Measurements from ENCODE around the gene PKNOX2.

PKNOX2 gene

GRCh38 chr11:125387901-125388300 is 223.3 kb downstream of the PKNOX2 start:
- H3K79me2 ChIP-seq (ENCODE audit: low read length), result no peaks in the 10 kb centered on the region
- TF ChIP-seq CTCF (IDR thresholded peaks at IDR 0.05; ENCODE audit: low read length) (no peak), EZH2 (optimal IDR thresholded peaks at IDR 0.05; ENCODE audit: low read depth, low read length) (no peak), EZH2phosphoT487 (IDR thresholded peaks at IDR 0.05; ENCODE audit: low read length) (no peak)

DNA sequence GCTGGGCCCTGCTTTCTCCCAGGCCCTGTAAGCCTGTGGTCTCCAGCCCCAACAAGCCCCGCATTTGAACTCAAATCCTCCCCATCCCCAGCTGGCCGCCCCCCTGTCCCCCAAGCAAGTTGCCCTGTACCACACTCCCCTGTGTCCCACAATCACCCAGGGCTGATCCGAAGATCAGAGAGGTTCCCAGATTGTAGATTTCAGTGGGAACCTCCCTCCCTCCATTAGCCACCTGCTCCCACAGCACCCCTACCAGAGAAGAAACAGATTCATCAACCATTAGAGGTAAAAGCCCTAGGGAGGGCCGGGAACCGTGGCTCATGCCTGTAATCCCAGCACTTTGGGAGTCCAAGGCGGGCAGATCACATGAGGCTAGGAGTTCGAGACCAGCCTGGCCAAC is 224.1 kb downstream of the PKNOX2 start:
- no peaks in the 10 kb centered on the region for H3F3A ChIP-seq (ENCODE audit: insufficient read depth, low read length)
- H3K27me3 ChIP-seq (replicated peaks; ENCODE audit: insufficient read depth, low read length), result no peaks in the 10 kb centered on the region
- H3K4me1 ChIP-seq (ENCODE audit: low read length), result no peaks in the 10 kb centered on the region
- no peaks in the 10 kb centered on the region for H4K20me1 ChIP-seq (ENCODE audit: insufficient read depth, low read length)
- TF ChIP-seq EZH2phosphoT487 (IDR thresholded peaks at IDR 0.05; ENCODE audit: low read length), result no peak
- TF ChIP-seq EZH2 (optimal IDR thresholded peaks at IDR 0.05; ENCODE audit: low read depth, low read length), result no peak
- no peak for TF ChIP-seq CTCF (IDR thresholded peaks at IDR 0.05; ENCODE audit: low read length)
- no peaks in the 10 kb centered on the region for H3K9me2 ChIP-seq (replicated peaks; ENCODE audit: insufficient read depth, low read length)
- H3K79me2 ChIP-seq (ENCODE audit: low read length), result no peaks in the 10 kb centered on the region
- H3K9me3 ChIP-seq (replicated peaks; ENCODE audit: insufficient read depth, low read length), result no peaks in the 10 kb centered on the region
- no peak overlapping the region for H2AFZ ChIP-seq (ENCODE audit: low read length)
- no peak overlapping the region for H3K4me3 ChIP-seq (ENCODE audit: low read length)
- H3K9ac ChIP-seq (ENCODE audit: low read length), result no peak overlapping the region
- no peak overlapping the region for H3K27ac ChIP-seq (ENCODE audit: low read length)
- DNase-seq, result no peak
- no peak overlapping the region for H3K4me2 ChIP-seq (ENCODE audit: low read depth, low read length)
- H3K36me3 ChIP-seq (replicated peaks; ENCODE audit: insufficient read depth, low read length), result no peaks in the 10 kb centered on the region

More at GRCh38 chr11:125387901-125388300, 223.3 kb downstream of the PKNOX2 start:
- no peak overlapping the region for H3K27ac ChIP-seq (ENCODE audit: low read length)
- no peaks in the 10 kb centered on the region for H4K20me1 ChIP-seq (ENCODE audit: insufficient read depth, low read length)
- no peaks in the 10 kb centered on the region for H3K9me3 ChIP-seq (replicated peaks; ENCODE audit: insufficient read depth, low read length)
- DNase-seq, result no peak
- H3K4me3 ChIP-seq (ENCODE audit: low read length), result no peak overlapping the region
- no peaks in the 10 kb centered on the region for H3K27me3 ChIP-seq (replicated peaks; ENCODE audit: insufficient read depth, low read length)
- H3F3A ChIP-seq (ENCODE audit: insufficient read depth, low read length), result no peaks in the 10 kb centered on the region
- H3K4me1 ChIP-seq (ENCODE audit: low read length), result no peaks in the 10 kb centered on the region
- H3K4me2 ChIP-seq (ENCODE audit: low read depth, low read length), result no peak overlapping the region
- no peak overlapping the region for H3K9ac ChIP-seq (ENCODE audit: low read length)
- no peaks in the 10 kb centered on the region for H3K36me3 ChIP-seq (replicated peaks; ENCODE audit: insufficient read depth, low read length)
- no peak overlapping the region for H2AFZ ChIP-seq (ENCODE audit: low read length)
- no peaks in the 10 kb centered on the region for H3K9me2 ChIP-seq (replicated peaks; ENCODE audit: insufficient read depth, low read length)

DNA sequence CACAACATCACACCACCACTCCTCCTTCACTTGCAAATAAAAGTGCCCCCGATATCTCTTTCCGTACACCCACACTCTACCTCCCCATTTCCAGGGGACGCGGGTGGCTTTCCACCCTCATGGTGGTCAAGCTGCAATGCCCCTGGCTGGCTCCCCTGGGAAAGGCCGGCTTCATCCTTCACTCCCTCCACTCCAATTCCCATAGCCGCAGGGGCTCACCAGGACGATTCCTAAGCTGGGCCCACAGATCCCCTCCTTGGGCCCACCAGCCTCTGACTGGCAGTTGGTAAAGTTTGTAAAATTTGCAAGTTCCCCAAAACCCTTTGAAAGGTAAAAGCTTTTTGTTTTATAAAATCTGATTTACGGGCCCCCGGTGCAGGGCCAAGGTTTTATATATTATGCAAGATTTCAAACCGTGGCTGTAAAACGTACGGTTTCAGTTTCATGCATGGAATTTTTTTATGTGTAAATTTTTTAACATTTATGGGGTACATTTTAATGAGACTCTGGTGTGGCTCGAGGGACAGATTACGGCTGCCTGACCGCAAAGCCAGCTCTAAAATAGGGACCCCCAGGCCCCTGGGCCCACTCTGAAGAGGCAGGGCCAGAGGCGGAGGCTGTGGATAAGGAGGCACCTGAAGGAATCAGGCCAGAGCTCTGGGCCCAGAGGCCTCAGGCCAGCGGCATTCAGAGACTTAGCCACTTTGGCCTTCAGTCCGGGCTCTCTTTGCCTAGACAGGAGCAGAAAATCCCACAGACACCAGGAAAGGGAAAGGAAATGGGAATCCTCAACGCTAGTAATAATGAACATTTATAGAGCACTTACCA is 225.0 kb downstream of the PKNOX2 start:
- no peak for DNase-seq
- TF ChIP-seq CTCF (IDR thresholded peaks at IDR 0.05; ENCODE audit: low read length) (no peak), EZH2 (optimal IDR thresholded peaks at IDR 0.05; ENCODE audit: low read depth, low read length) (no peak), EZH2phosphoT487 (IDR thresholded peaks at IDR 0.05; ENCODE audit: low read length) (no peak)
- Histone ChIP-seq H3K79me2 (ENCODE audit: low read length) (no peaks in the 10 kb centered on the region), H3K27ac (ENCODE audit: low read length) (no peak overlapping the region), H3K9me2 (replicated peaks; ENCODE audit: insufficient read depth, low read length) (no peaks in the 10 kb centered on the region), H3K27me3 (replicated peaks; ENCODE audit: insufficient read depth, low read length) (no peaks in the 10 kb centered on the region), H3K4me2 (ENCODE audit: low read depth, low read length) (no peak overlapping the region), H3K36me3 (replicated peaks; ENCODE audit: insufficient read depth, low read length) (no peaks in the 10 kb centered on the region), H3F3A (ENCODE audit: insufficient read depth, low read length) (no peaks in the 10 kb centered on the region), H3K4me1 (ENCODE audit: low read length) (no peaks in the 10 kb centered on the region), H2AFZ (ENCODE audit: low read length) (no peak overlapping the region), H3K9ac (ENCODE audit: low read length) (no peak overlapping the region), H4K20me1 (ENCODE audit: insufficient read depth, low read length) (no peaks in the 10 kb centered on the region), H3K9me3 (replicated peaks; ENCODE audit: insufficient read depth, low read length) (no peaks in the 10 kb centered on the region), H3K4me3 (ENCODE audit: low read length) (no peak overlapping the region)
